NCI-H146 treated with DMSO at 0.1 percent for 48 hours (cell line): ENCODE measurements around the gene SEMA4C.

ENCODE experiments used
- DNase-seq: peaks from one replicate; lab custom pipeline; 2025; ENCODE audit not compliant: unreplicated experiment; lab: John Stamatoyannopoulos, UW

SEMA4C gene

GRCh38 chr2:96869822-96870625 lies at the start of gene SEMA4C:
TSS of gene SEMA4C (minus strand) at chr2:96870080. CDS start at chr2:96867886, 2,194 bp downstream.
- DNase-seq: peak; percentile 31

GRCh38 chr2:96918754-96919550 lies 49.1 kb upstream of the SEMA4C start:
- DNase-seq: no peak

- DNase-seq: no peak
These were observed 48.3 kb upstream of the SEMA4C start for GRCh38 chr2:96918092-96918753.

- peak; percentile 55 for DNase-seq
These were observed 47.0 kb upstream of the SEMA4C start for GRCh38 chr2:96916646-96917543.

GRCh38 chr2:96916156-96916630 lies 46.3 kb upstream of the SEMA4C start:
- peak; percentile 72 for DNase-seq

GRCh38 chr2:96914332-96914731 lies 44.5 kb upstream of the SEMA4C start:
- no peak for DNase-seq

- no peak for DNase-seq
These were observed 43.7 kb upstream of the SEMA4C start for GRCh38 chr2:96913398-96914202.

- no peak for DNase-seq
These were observed 43.2 kb upstream of the SEMA4C start for GRCh38 chr2:96913117-96913397.

GRCh38 chr2:96912346-96913116 lies 42.7 kb upstream of the SEMA4C start:
- DNase-seq: no peak

- DNase-seq: no peak
These were observed 39.7 kb upstream of the SEMA4C start for GRCh38 chr2:96909611-96910021.

GRCh38 chr2:96907115-96908041 lies 37.5 kb upstream of the SEMA4C start:
- DNase-seq: no peak

GRCh38 chr2:96906729-96907114 lies 36.8 kb upstream of the SEMA4C start:
- no peak for DNase-seq

GRCh38 chr2:96903815-96904214 lies 33.9 kb upstream of the SEMA4C start:
- DNase-seq: no peak

GRCh38 chr2:96903318-96903717 lies 33.4 kb upstream of the SEMA4C start:
- no peak for DNase-seq

GRCh38 chr2:96900237-96900636 lies 30.4 kb upstream of the SEMA4C start:
- no peak for DNase-seq

- DNase-seq: no peak
These were observed 29.5 kb upstream of the SEMA4C start for GRCh38 chr2:96899413-96899741.

GRCh38 chr2:96898641-96899412 lies 28.9 kb upstream of the SEMA4C start:
- no peak for DNase-seq

GRCh38 chr2:96898135-96898505 lies 28.2 kb upstream of the SEMA4C start:
- no peak for DNase-seq
